ENCODE data around the gene ZBTB11. TPM values are rescaled to one million over a fixed set of nuclear protein-coding genes. Genes with fewer than 3 reads are reported as not detected.

ZBTB11 gene
- total RNA-seq, 1 experiment from 2014 or later = 14.8 TPM

DNA sequence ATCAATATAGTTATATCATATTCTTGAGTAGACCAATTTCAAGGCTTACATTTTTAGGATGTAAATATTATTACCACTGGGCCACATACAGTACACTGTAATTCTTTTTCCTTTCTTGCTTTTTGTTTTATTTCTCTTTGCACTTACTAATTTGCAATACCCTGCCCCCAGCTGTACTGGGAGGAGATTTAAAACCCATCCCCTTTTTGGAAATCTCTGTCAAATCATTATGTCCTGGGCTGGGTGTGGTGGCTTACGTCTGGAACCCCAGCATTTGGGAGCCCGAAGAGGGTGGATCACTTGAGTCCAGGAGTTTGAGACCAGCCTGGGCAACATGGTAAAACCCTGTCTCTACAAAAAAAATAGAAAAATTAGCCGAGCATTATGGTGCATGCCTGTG is 16.2 kb downstream of the ZBTB11 start:
- Histone ChIP-seq H2AFZ (ENCODE audit: low read length) (no peak overlapping the region), H3K27me3 (ENCODE audit: insufficient read depth, low read length) (no peaks in the 10 kb centered on the region), H3K18ac (ENCODE audit: insufficient read length, low read depth, low read length) (no peak overlapping the region), H3K23ac (ENCODE audit: insufficient read length, low read depth, low read length) (no peak overlapping the region), H3K79me1 (ENCODE audit: insufficient read depth, low read depth, low read length, poor library complexity, severe bottlenecking) (no peaks in the 10 kb centered on the region), H2BK20ac (ENCODE audit: low read depth, low read length, poor library complexity, severe bottlenecking) (no peak overlapping the region), H4K8ac (replicated peaks; ENCODE audit: insufficient read length, low read depth, low read length) (no peak overlapping the region), H2BK120ac (ENCODE audit: low read depth, low read length, poor library complexity, severe bottlenecking) (no peak overlapping the region), H3K4me1 (ENCODE audit: insufficient read depth, low read length) (no peaks in the 10 kb centered on the region), H3K4ac (ENCODE audit: low read depth, low read length) (no peak overlapping the region), H4K5ac (ENCODE audit: insufficient read length, low read depth, low read length) (no peak overlapping the region), H3K56ac (ENCODE audit: insufficient read length, low read depth, low read length) (no peak overlapping the region), H4K20me1 (ENCODE audit: control insufficient read depth, insufficient read depth, insufficient read length) (no peaks in the 10 kb centered on the region), H3K9me3 (ENCODE audit: control insufficient read depth, low read depth, low read length) (no peaks in the 10 kb centered on the region), H3T11ph (ENCODE audit: low read length) (no peak overlapping the region), H2BK5ac (ENCODE audit: insufficient read length, low read length) (no peak overlapping the region), H4K91ac (ENCODE audit: insufficient read length, low read depth, low read length) (no peak overlapping the region), H3K14ac (ENCODE audit: insufficient read depth, low read length) (no peak overlapping the region), H3K27ac (ENCODE audit: insufficient read length, low read depth, low read length) (no peak overlapping the region), H2AK5ac (ENCODE audit: insufficient read length, low read length) (no peak overlapping the region), H3K9ac (ENCODE audit: extremely low read depth, insufficient read length, low read length) (no peak overlapping the region), H3K4me2 (ENCODE audit: insufficient read depth, insufficient read length, low read length) (no peak overlapping the region), H3K79me2 (ENCODE audit: insufficient read depth, low read length) (no peaks in the 10 kb centered on the region), H2BK12ac (ENCODE audit: insufficient read length, low read depth, low read length) (no peak overlapping the region), H3K23me2 (ENCODE audit: insufficient read length, low read depth, low read length, poor library complexity, severe bottlenecking) (no peaks in the 10 kb centered on the region), H2BK15ac (ENCODE audit: low read depth, low read length) (no peak overlapping the region)
- no CpG with 5 or more reads among the region's 3 CpGs for WGBS (ENCODE audit: extremely low coverage, insufficient read length, low lambda C conversion rate)
- no peak for DNase-seq
- TF ChIP-seq, protein P1, sequence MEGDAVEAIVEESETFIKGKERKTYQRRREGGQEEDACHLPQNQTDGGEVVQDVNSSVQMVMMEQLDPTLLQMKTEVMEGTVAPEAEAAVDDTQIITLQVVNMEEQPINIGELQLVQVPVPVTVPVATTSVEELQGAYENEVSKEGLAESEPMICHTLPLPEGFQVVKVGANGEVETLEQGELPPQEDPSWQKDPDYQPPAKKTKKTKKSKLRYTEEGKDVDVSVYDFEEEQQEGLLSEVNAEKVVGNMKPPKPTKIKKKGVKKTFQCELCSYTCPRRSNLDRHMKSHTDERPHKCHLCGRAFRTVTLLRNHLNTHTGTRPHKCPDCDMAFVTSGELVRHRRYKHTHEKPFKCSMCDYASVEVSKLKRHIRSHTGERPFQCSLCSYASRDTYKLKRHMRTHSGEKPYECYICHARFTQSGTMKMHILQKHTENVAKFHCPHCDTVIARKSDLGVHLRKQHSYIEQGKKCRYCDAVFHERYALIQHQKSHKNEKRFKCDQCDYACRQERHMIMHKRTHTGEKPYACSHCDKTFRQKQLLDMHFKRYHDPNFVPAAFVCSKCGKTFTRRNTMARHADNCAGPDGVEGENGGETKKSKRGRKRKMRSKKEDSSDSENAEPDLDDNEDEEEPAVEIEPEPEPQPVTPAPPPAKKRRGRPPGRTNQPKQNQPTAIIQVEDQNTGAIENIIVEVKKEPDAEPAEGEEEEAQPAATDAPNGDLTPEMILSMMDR (conservative IDR thresholded peaks at IDR 0.05) = no peak
- Mint-ChIP-seq H3K27ac (peak overlapping the region in 1 of 3 experiments; percentile 12; a peak in 1 of 7 replicates), H3K36me3 (ENCODE audit: insufficient read depth in 1 of 3, low read depth in 3 of 3) (peaks cover 42 to 85% (median 76%) of the 10 kb centered on the region in 3 experiments; a peak in 6 of 7 replicates), H3K27me3 (ENCODE audit: low read depth) (no peaks in the 10 kb centered on the region), H3K4me1 (peaks cover 0 to 6% of the 10 kb centered on the region in 2 experiments; a peak in 1 of 4 replicates), H3K9me3 (no peaks in the 10 kb centered on the region), H3K4me3 (no peak overlapping the region)

Data from H9 (cell line).